Measurements from ENCODE around the gene CLEC16A. TPM values are rescaled to one million over a fixed set of nuclear protein-coding genes. Genes with fewer than 3 reads are reported as not detected.
A peak's percentile ranks its signal among the peaks of the same experiment; 100 is the strongest.

The CLEC16A gene
- total and polyA plus RNA-seq, 9 of the 15 experiments (the other 6 are each of a cell fraction or from before 2014, with no cell fraction given) = 1.00 to 22.3 (median 10.0) TPM

GRCh38 chr16:10918294-10919002 lies 25.9 kb upstream of the CLEC16A start (continued):
- TF ChIP-seq NR4A1 (CRISPR knock-in tag; IDR thresholded peaks at IDR 0.05) (no peak), NR4A1 (tag; IDR thresholded peaks at IDR 0.05) (no peak), IRF9 (tag; IDR thresholded peaks at IDR 0.05) (no peak), ZNF609 (CRISPR knock-in tag; IDR thresholded peaks at IDR 0.05; ENCODE audit: borderline replicate concordance) (no peak), HBP1 (CRISPR knock-in tag; IDR thresholded peaks at IDR 0.05) (no peak), ZNF398 (CRISPR knock-in tag; IDR thresholded peaks at IDR 0.05) (no peak), THRAP3 (IDR thresholded peaks at IDR 0.05; ENCODE audit: borderline replicate concordance) (no peak), ZNF41 (CRISPR knock-in tag; conservative IDR thresholded peaks at IDR 0.05) (no peak), ZNF384 (IDR thresholded peaks at IDR 0.05; ENCODE audit: low read depth, low read length) (peak; percentile 13; the same call in 1 of the 2 replicates), PKNOX1 (IDR thresholded peaks at IDR 0.05) (peak; percentile 83), CBX8 (IDR thresholded peaks at IDR 0.05; ENCODE audit: borderline replicate concordance, extremely low read depth, low read depth, low read length, poor library complexity, severe bottlenecking) (no peak), USF2 (CRISPR knock-in tag; IDR thresholded peaks at IDR 0.05) (no peak), STAG1 (CRISPR knock-in tag; IDR thresholded peaks at IDR 0.05; ENCODE audit: borderline replicate concordance) (peak; percentile 81; the same call in 1 of the 2 replicates)

All from K562 (cell line).